Ishikawa (cell line): ENCODE data around the gene S100A10.

Experiments used
- CEBPB ChIP-seq: IDR thresholded peaks from 2 replicates; pipeline ENCODE4 v1.6.1; 2012
- EP300 ChIP-seq: IDR thresholded peaks from 2 replicates; pipeline ENCODE4 v1.6.1; 2012; ENCODE audit warnings: borderline replicate concordance
- FOXM1 ChIP-seq: IDR thresholded peaks from 2 replicates; pipeline ENCODE4 v1.6.1; 2012; ENCODE audit warnings: low read depth, borderline replicate concordance
- RAD21 ChIP-seq: IDR thresholded peaks from 2 replicates; pipeline ENCODE4 v1.6.1; 2012; ENCODE audit warnings: low read depth
- TCF12 ChIP-seq: IDR thresholded peaks from 2 replicates; pipeline ENCODE4 v1.6.1; 2012; ENCODE audit warnings: low read depth
- YY1 ChIP-seq: IDR thresholded peaks from 2 replicates; pipeline ENCODE4 v1.6.1; 2012; ENCODE audit warnings: low read depth
- TF ChIP-seq, protein P1 (sequence below): IDR thresholded peaks from 2 replicates; pipeline ENCODE4 v1.6.1; 2012
- TF ChIP-seq, protein P2 (sequence below): IDR thresholded peaks from 2 replicates; pipeline ENCODE4 v1.6.1; 2012; ENCODE audit warnings: low read depth, mild to moderate bottlenecking
- TF ChIP-seq, protein P3 (sequence below): IDR thresholded peaks from 2 replicates; pipeline ENCODE4 v1.6.1; 2012

DNA sequence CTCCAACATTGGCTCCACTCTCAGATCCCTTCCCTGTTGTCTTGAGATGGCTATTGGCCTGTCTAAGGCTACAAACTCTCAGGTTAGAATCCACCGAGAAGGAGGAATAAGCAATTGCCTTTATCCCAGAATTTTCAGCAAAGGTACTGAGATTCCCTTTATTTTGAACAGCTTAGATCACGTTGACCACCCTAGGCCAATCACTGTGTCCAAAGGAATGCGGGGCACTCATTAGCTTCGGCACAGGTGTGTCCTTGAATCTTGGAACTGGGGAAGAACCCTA lies 36.2 kb upstream of the S100A10 start:
- TF ChIP-seq EP300 (no peak), RAD21 (no peak), FOXM1 (no peak), CEBPB (no peak), YY1 (no peak), TCF12 (no peak)
- TF ChIP-seq, protein P1, sequence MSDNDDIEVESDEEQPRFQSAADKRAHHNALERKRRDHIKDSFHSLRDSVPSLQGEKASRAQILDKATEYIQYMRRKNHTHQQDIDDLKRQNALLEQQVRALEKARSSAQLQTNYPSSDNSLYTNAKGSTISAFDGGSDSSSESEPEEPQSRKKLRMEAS: no peak
- TF ChIP-seq, protein P2, sequence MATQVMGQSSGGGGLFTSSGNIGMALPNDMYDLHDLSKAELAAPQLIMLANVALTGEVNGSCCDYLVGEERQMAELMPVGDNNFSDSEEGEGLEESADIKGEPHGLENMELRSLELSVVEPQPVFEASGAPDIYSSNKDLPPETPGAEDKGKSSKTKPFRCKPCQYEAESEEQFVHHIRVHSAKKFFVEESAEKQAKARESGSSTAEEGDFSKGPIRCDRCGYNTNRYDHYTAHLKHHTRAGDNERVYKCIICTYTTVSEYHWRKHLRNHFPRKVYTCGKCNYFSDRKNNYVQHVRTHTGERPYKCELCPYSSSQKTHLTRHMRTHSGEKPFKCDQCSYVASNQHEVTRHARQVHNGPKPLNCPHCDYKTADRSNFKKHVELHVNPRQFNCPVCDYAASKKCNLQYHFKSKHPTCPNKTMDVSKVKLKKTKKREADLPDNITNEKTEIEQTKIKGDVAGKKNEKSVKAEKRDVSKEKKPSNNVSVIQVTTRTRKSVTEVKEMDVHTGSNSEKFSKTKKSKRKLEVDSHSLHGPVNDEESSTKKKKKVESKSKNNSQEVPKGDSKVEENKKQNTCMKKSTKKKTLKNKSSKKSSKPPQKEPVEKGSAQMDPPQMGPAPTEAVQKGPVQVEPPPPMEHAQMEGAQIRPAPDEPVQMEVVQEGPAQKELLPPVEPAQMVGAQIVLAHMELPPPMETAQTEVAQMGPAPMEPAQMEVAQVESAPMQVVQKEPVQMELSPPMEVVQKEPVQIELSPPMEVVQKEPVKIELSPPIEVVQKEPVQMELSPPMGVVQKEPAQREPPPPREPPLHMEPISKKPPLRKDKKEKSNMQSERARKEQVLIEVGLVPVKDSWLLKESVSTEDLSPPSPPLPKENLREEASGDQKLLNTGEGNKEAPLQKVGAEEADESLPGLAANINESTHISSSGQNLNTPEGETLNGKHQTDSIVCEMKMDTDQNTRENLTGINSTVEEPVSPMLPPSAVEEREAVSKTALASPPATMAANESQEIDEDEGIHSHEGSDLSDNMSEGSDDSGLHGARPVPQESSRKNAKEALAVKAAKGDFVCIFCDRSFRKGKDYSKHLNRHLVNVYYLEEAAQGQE: no peak
- TF ChIP-seq, protein P3, sequence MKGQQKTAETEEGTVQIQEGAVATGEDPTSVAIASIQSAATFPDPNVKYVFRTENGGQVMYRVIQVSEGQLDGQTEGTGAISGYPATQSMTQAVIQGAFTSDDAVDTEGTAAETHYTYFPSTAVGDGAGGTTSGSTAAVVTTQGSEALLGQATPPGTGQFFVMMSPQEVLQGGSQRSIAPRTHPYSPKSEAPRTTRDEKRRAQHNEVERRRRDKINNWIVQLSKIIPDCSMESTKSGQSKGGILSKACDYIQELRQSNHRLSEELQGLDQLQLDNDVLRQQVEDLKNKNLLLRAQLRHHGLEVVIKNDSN: no peak
